ENCODE data around the gene MICALL1.

Gene MICALL1

GRCh38 chr22:37982151-37982785 lies 76.2 kb downstream of the MICALL1 start:
- DNase-seq (ENCODE audit: low spot score): no peak

DNA sequence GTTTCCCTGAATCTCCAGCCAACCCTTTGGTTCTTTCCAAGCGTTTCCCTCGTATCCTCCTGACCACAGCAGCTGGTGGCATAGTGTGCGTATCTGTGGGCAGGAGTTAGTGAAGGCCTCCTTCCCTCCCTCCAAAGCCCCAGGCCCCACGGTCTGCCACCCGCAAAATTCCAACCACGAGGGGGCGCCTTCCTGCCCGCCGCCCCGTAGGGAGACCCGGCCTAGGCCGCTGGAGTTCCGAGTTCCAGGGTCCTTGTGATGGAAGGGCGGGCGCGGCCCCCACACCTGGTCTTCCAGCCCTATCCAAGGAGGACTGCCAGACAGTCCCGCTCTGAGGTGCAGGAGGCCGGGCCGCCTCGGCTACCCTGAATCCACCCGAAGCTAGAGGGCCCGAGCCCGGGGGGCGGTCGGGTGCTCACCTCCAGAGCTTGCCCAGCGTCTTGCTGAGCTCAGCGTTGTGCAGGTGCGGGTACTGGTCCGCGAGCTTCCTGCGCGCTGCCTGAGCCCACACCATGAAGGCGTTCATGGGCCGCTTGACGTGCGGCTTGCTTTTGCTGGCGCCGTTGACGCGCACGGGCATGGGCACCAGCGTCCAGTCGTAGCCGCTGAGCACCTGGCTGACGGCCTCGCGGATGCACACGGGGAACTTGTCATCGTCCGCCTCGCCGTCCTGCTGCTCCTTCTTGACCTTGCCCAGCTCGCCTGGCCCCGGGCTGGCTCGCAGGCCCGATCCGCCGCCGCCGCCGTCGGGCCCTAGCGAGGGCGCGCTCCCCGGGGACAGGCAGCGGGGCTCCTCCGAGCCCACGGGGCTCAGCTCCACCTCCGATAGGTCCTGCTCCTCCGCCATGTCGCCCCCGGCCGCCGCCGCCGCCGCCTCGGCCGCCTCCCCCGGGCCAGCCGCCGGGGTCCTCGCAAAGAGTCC lies 77.1 kb downstream of the MICALL1 start:
- DNase-seq (ENCODE audit: low spot score): no peak

DNA sequence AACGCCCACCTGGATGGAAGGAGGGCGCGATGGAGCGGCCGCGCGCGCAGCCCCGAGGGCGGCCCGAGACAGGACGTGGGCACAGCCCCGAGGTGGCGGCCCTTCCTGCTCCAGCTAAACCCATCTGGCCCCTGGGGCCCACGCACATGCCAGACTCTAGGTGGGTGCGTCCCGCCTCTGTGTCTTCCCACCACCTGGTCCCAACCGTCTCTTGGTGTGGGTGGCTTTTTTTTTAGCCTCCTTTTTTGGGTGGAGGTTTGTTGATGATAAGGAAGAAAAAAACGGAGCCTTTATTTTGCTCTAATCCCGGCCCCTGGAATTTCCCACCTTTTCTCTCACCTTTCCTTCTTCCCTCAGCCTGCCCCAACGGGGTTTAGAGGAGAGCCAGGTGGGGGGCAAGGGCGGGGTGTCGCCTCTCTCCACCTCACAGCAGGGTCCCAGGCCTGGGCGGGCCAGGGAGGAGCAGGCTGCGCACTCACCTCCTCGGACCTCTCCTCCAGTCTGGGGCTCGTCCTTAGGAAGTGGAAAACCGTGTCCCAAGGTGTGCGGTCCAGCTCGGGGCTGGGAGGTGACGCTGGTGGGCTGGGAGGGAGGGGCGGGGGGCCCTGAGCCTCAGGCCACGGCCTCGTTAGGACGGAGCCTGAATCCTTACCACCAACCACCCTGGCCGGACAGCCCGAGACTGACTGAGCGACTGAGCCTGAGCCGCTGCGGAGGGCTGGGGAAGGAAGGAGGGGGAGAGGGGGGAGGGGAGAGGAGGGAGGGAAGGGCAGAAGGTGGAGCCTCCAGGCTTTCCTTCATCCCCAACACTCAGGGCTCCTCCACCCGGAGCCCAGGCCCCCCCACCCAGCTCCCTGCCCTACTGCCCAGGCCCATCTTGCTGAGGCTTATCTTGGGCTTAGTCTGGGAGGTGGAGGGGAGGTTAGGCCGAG lies 78.0 kb downstream of the MICALL1 start, which contains the start of gene SOX10:
SOX10 (minus strand) TSS at position 696 of the 932 bp plus-strand sequence. CDS start 771 bp downstream, outside the sequence.
- no peak for DNase-seq (ENCODE audit: low spot score)

DNA sequence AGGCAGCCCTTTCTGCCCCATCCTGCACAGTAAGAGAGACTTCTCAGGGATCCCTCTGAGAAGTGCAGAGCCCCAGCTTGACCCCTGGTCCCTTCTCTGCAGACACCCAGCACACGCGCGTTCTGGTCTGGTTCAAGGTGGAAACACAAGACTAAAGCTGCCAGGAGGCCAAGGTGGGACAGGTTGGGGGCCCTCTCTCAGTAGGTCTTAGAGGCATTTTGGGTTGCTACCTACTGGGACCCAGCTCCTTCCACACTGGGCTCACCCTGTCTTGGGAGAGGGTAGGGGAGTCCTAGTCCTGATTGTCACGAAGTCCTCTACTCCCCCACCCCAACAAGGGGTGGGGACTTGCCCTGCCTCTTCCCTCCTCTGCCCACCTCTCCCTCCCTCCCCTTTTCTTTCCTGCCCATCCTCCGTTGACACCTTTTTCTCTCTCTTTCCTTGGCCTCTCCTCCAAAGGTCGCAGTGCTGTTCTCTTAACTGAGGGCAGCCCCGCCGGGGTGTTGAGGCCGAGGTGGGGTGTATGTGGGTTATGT lies 79.0 kb downstream of the MICALL1 start:
- no peak for DNase-seq (ENCODE audit: low spot score)

DNA sequence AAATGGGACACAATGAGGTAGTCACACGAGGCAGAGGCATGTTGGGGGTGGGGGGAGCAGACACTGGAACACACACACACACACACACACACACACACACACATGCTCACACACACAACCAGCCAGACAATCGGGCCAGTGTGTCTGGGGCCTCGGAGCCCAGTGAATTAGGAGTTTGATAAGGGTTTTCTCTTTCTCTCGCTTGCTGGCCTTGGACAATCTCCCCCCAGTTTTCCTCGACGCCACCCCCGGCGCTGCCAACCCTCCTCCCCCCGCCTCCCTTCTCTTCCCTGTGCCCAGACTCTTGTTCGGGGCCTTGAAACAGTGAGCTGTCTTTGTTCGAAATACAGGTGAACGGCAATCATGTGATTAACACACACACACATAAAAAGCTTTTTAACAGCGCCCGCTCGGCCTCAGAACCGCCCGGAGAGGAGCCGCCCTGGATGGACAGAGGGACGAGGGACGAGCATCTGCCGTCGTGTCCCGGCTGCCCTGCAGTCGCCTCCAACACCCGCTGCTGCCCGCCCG lies 79.7 kb downstream of the MICALL1 start:
- DNase-seq (ENCODE audit: low spot score): no peak

- no peak for DNase-seq (ENCODE audit: low spot score)
Measured at GRCh38 chr22:37986371-37986770, 80.3 kb downstream of the MICALL1 start.

- DNase-seq (ENCODE audit: low spot score): no peak
Measured at GRCh38 chr22:37989146-37990045, 83.3 kb downstream of the MICALL1 start.

DNA sequence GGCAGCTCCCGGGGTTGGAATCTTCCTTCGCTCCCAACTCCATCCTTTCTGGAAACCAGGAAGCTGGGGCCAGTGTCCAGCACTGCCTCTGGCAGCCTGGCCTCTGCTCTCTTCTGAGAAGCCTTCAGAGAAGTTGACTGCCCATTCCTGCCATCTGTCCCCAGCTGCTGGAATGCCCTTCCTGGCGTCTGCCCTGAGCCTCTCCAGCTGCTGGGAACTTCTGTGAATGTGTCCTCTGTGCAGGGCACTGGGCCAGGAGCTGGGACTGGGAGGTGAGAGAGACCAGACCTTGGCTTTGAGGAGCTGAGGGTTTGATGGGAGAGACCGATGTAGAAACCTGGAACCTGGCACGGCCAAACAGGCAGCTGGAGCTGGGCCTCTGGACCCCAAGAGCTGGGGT lies 84.2 kb downstream of the MICALL1 start:
- DNase-seq (ENCODE audit: low spot score): no peak

DNA sequence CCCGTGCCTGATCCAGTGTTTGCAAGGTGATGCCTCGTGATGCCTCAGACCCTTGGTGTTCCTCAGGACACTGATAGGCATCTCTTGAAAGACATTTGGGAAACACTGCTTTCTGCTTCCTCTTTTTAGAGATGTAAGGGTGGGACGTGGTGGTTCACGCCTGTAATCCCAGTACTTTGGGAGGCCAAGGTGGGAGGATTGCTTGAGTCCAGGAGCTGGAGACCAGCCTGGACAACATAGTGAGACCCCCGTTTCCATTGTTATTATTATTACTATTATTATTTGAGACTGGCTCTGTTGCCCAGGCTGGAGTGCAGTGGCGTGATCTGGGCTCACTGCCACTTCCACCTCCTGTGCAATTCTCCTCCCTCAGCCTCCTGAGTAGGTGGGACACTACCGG lies 84.8 kb downstream of the MICALL1 start:
- DNase-seq (ENCODE audit: low spot score): no peak

DNA sequence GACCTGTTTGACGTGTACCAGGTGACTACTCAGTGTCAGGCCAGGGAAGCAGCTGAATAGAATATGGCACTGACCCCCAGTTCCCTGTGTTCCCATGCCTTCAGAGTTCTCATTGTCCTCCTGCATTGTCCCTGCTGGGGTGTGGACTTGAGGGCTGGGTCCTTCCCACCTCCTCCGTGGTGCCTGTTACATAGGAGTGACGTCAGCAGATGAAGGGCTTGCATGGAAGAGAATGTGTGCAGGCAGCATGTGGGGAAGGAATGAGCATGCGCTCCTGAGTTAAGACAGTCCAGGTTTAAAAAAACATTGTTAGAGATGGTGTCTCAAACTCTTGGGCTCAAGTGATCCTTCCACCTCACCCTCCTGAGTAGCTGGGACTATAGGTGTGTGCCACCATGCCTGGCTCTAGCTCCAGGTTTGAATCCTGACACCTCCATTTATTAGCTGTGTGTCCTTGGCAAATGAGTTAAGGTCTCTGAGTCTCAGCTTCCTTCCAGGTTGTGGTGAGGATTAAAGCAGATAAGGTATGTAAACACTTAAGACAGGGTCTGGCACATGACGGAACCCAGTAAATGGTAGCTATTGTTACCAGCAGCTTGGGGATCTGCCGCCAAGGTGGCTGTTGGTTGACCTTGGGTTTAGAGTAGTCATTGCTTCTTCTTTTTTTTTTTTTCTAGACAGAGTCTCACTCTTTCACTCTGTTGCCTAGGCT lies 85.8 kb downstream of the MICALL1 start:
- DNase-seq (ENCODE audit: low spot score): no peak

All from AG08395 (cell line).